T-helper 1 cell treated with Interleukin-12 subunit alpha and Interleukin-12 subunit beta and Interleukin-4 antibody, amounts not matched to agents 30 μg/mL and 1 μg/mL, for 36 hours (primary cell): ENCODE measurements around the gene GPX2.

Experiments used
- H3K27ac Mint-ChIP-seq: one replicate; pipeline ENCODE4 v1.8.0; 2021; ENCODE audit warnings: mild to moderate bottlenecking, mixed read lengths
- H3K27me3 Mint-ChIP-seq: one replicate; pipeline ENCODE4 v1.8.0; 2021; ENCODE audit warnings: low read depth, mixed read lengths
- H3K36me3 Mint-ChIP-seq: one replicate; pipeline ENCODE4 v1.8.0; 2021; ENCODE audit warnings: low read depth, mixed read lengths
- H3K4me1 Mint-ChIP-seq: one replicate; pipeline ENCODE4 v1.8.0; 2021; ENCODE audit warnings: low read depth, mixed read lengths
- H3K4me3 Mint-ChIP-seq: one replicate; pipeline ENCODE4 v1.8.0; 2021; ENCODE audit warnings: mild to moderate bottlenecking, moderate library complexity, mixed read lengths
- H3K9me3 Mint-ChIP-seq: one replicate; pipeline ENCODE4 v1.8.0; 2021; ENCODE audit warnings: mixed read lengths

Gene GPX2

GRCh38 chr14:64970041-64970440, 27.5 kb upstream of the GPX2 start:
- H3K9me3 Mint-ChIP-seq, result no peaks in the 10 kb centered on the region
- peaks cover 14% of the 10 kb centered on the region for H3K27me3 Mint-ChIP-seq
- H3K36me3 Mint-ChIP-seq, result no peaks in the 10 kb centered on the region
- H3K4me1 Mint-ChIP-seq, result peaks cover 2% of the 10 kb centered on the region
- H3K27ac Mint-ChIP-seq, result no peak overlapping the region
- H3K4me3 Mint-ChIP-seq, result peak overlapping the region; percentile 1

- H3K36me3 Mint-ChIP-seq, result no peaks in the 10 kb centered on the region
These were observed 26.1 kb upstream of the GPX2 start for GRCh38 chr14:64968651-64969050.

GRCh38 chr14:64968167-64968566, 25.6 kb upstream of the GPX2 start:
- H3K4me3 Mint-ChIP-seq, result no peak overlapping the region
- no peak overlapping the region for H3K27ac Mint-ChIP-seq
- H3K27me3 Mint-ChIP-seq, result peaks cover 14% of the 10 kb centered on the region
- H3K9me3 Mint-ChIP-seq, result no peaks in the 10 kb centered on the region
- H3K36me3 Mint-ChIP-seq, result no peaks in the 10 kb centered on the region
- H3K4me1 Mint-ChIP-seq, result peaks cover 2% of the 10 kb centered on the region

More at GRCh38 chr14:64968651-64969050, 26.1 kb upstream of the GPX2 start:
- no peak overlapping the region for H3K4me3 Mint-ChIP-seq
- peaks cover 14% of the 10 kb centered on the region for H3K27me3 Mint-ChIP-seq
- peaks cover 2% of the 10 kb centered on the region for H3K4me1 Mint-ChIP-seq
- no peaks in the 10 kb centered on the region for H3K9me3 Mint-ChIP-seq
- no peak overlapping the region for H3K27ac Mint-ChIP-seq

GRCh38 chr14:64966976-64967375, 24.4 kb upstream of the GPX2 start:
- no peak overlapping the region for H3K27ac Mint-ChIP-seq
- H3K4me1 Mint-ChIP-seq, result peaks cover 2% of the 10 kb centered on the region
- no peaks in the 10 kb centered on the region for H3K9me3 Mint-ChIP-seq
- no peaks in the 10 kb centered on the region for H3K36me3 Mint-ChIP-seq
- no peak overlapping the region for H3K4me3 Mint-ChIP-seq
- peaks cover 14% of the 10 kb centered on the region for H3K27me3 Mint-ChIP-seq

GRCh38 chr14:64965356-64966000, 22.9 kb upstream of the GPX2 start:
- Mint-ChIP-seq H3K27ac (no peak overlapping the region), H3K27me3 (peaks cover 4% of the 10 kb centered on the region), H3K36me3 (no peaks in the 10 kb centered on the region), H3K9me3 (no peaks in the 10 kb centered on the region), H3K4me3 (no peak overlapping the region), H3K4me1 (peaks cover 2% of the 10 kb centered on the region)

GRCh38 chr14:64963611-64964010, 21.1 kb upstream of the GPX2 start:
- Mint-ChIP-seq H3K4me1 (peaks cover 2% of the 10 kb centered on the region), H3K4me3 (no peak overlapping the region), H3K36me3 (no peaks in the 10 kb centered on the region), H3K27me3 (no peaks in the 10 kb centered on the region), H3K9me3 (no peaks in the 10 kb centered on the region), H3K27ac (no peak overlapping the region)

- Mint-ChIP-seq H3K4me1 (peaks cover 2% of the 10 kb centered on the region), H3K4me3 (no peak overlapping the region), H3K36me3 (no peaks in the 10 kb centered on the region), H3K27ac (no peak overlapping the region), H3K9me3 (no peaks in the 10 kb centered on the region), H3K27me3 (no peaks in the 10 kb centered on the region)
These were observed 18.3 kb upstream of the GPX2 start for GRCh38 chr14:64960762-64961276.

- Mint-ChIP-seq H3K4me3 (no peak overlapping the region), H3K36me3 (no peaks in the 10 kb centered on the region), H3K9me3 (no peaks in the 10 kb centered on the region), H3K4me1 (peaks cover 3% of the 10 kb centered on the region), H3K27ac (no peak overlapping the region), H3K27me3 (no peaks in the 10 kb centered on the region)
These were observed 16.2 kb upstream of the GPX2 start for GRCh38 chr14:64958743-64959142.

GRCh38 chr14:64958201-64958600, 15.7 kb upstream of the GPX2 start:
- H3K4me3 Mint-ChIP-seq, result no peak overlapping the region
- H3K4me1 Mint-ChIP-seq, result peaks cover 3% of the 10 kb centered on the region
- H3K27me3 Mint-ChIP-seq, result no peaks in the 10 kb centered on the region
- no peaks in the 10 kb centered on the region for H3K9me3 Mint-ChIP-seq
- H3K27ac Mint-ChIP-seq, result no peak overlapping the region
- H3K36me3 Mint-ChIP-seq, result no peaks in the 10 kb centered on the region

GRCh38 chr14:64956697-64957406, 14.3 kb upstream of the GPX2 start:
- Mint-ChIP-seq H3K9me3 (no peaks in the 10 kb centered on the region), H3K27ac (no peak overlapping the region)

GRCh38 chr14:64955297-64955696, 12.8 kb upstream of the GPX2 start:
- H3K27ac Mint-ChIP-seq, result no peak overlapping the region
- H3K36me3 Mint-ChIP-seq, result peaks cover 2% of the 10 kb centered on the region
- H3K9me3 Mint-ChIP-seq, result no peaks in the 10 kb centered on the region
- H3K27me3 Mint-ChIP-seq, result no peaks in the 10 kb centered on the region
- no peak overlapping the region for H3K4me3 Mint-ChIP-seq
- H3K4me1 Mint-ChIP-seq, result peaks cover 7% of the 10 kb centered on the region

More at GRCh38 chr14:64956697-64957406, 14.3 kb upstream of the GPX2 start:
- Mint-ChIP-seq H3K36me3 (no peaks in the 10 kb centered on the region), H3K4me3 (no peak overlapping the region), H3K27me3 (no peaks in the 10 kb centered on the region), H3K4me1 (peaks cover 9% of the 10 kb centered on the region)

- Mint-ChIP-seq H3K27ac (no peak overlapping the region), H3K4me3 (no peak overlapping the region), H3K9me3 (no peaks in the 10 kb centered on the region), H3K4me1 (peaks cover 7% of the 10 kb centered on the region), H3K27me3 (no peaks in the 10 kb centered on the region), H3K36me3 (peaks cover 4% of the 10 kb centered on the region)
These were observed 12.1 kb upstream of the GPX2 start for GRCh38 chr14:64954491-64955240.

- H3K27me3 Mint-ChIP-seq, result no peaks in the 10 kb centered on the region
- H3K4me3 Mint-ChIP-seq, result no peak overlapping the region
- H3K27ac Mint-ChIP-seq, result no peak overlapping the region
- H3K36me3 Mint-ChIP-seq, result peaks cover 5% of the 10 kb centered on the region
- peaks cover 7% of the 10 kb centered on the region for H3K4me1 Mint-ChIP-seq
- no peaks in the 10 kb centered on the region for H3K9me3 Mint-ChIP-seq
These were observed 11.1 kb upstream of the GPX2 start for GRCh38 chr14:64953661-64954060.

GRCh38 chr14:64953310-64953654, 10.7 kb upstream of the GPX2 start:
- no peaks in the 10 kb centered on the region for H3K9me3 Mint-ChIP-seq
- H3K27ac Mint-ChIP-seq, result no peak overlapping the region
- no peak overlapping the region for H3K4me3 Mint-ChIP-seq
- peaks cover 7% of the 10 kb centered on the region for H3K4me1 Mint-ChIP-seq
- H3K27me3 Mint-ChIP-seq, result no peaks in the 10 kb centered on the region
- peaks cover 6% of the 10 kb centered on the region for H3K36me3 Mint-ChIP-seq
